ENCODE measurements around the gene HBB. TPM values are rescaled to one million over a fixed set of nuclear protein-coding genes. Genes with fewer than 3 reads are reported as not detected.

HBB gene
- total RNA-seq, 2 donors from 2014 or later, result not detected

DNA sequence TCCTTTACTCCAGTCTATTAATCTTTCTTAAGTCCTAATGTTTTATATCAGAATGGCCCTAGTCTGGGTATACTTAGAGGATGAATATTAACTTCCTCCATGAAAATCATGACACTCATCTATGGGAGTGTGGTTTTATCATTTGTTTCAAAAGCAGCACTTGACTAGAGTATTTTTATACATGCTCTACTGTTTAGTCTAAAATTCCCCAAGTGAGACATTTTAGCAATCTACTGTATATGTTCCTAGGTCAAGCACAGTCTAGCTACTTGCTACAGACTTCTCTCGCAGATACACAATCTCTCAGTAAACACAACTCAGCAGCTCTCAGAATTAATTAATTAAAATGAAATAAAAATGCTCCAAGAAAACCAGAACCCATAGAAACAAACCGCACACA lies 2.9 kb upstream of the HBB start:
- Histone ChIP-seq H3K27me3 (ENCODE audit: control insufficient read depth, insufficient read depth, low read length, poor library complexity, severe bottlenecking) (no peaks in the 10 kb centered on the region), H3K36me3 (ENCODE audit: control insufficient read depth, insufficient read depth, low read length) (no peaks in the 10 kb centered on the region), H3K4me1 (ENCODE audit: control insufficient read depth, insufficient read depth, low read length) (no peaks in the 10 kb centered on the region), H3K9ac (ENCODE audit: extremely low read depth, low read length, poor library complexity, severe bottlenecking) (no peak overlapping the region), H3K9me3 (ENCODE audit: control insufficient read depth, low read length) (no peaks in the 10 kb centered on the region), H3K27ac (ENCODE audit: low read depth, low read length) (no peak overlapping the region), H3K4me3 (ENCODE audit: low read length) (no peak overlapping the region)
- no peak for TF ChIP-seq CTCF (conservative IDR thresholded peaks at IDR 0.05)
- H3K4me3 Mint-ChIP-seq, result no peak overlapping the region
- DNase-seq, result no peak
- H3K27me3 Mint-ChIP-seq (ENCODE audit: insufficient read depth), result peaks cover 1% of the 10 kb centered on the region
- 100% methylated on average over 1 of the region's 2 CpGs; no CpG with 5 or more reads in 1 of the 2 experiments for WGBS, 2 experiments (ENCODE audit: insufficient coverage in 1 of 2, insufficient read length in 1 of 2)
- no peaks in the 10 kb centered on the region for H3K36me3 Mint-ChIP-seq (ENCODE audit: low read depth)
- H3K27ac Mint-ChIP-seq, result no peak overlapping the region
- peaks cover 5% of the 10 kb centered on the region for H3K4me1 Mint-ChIP-seq
- H3K9me3 Mint-ChIP-seq, result no peaks in the 10 kb centered on the region

DNA sequence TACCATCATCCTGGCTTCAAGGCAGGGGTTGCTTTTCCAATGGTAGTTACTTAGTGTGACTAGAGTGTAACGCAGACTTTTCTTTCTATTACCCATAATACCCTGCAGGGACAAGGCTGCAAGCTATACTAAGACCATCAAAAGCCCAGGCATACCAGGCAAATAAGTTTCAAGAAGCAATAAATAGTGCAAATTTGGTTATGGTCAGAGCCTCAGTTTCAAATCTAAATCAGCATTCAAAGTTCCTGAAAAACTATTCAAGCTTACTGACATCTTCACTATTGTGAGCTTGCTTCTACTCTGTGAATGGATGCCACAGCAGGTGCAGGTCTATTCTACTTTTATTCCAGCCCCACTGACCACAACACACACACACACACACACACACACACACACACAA lies 2.5 kb upstream of the HBB start:
- no peaks in the 10 kb centered on the region for H3K27me3 ChIP-seq (ENCODE audit: control insufficient read depth, insufficient read depth, low read length, poor library complexity, severe bottlenecking)

DNA sequence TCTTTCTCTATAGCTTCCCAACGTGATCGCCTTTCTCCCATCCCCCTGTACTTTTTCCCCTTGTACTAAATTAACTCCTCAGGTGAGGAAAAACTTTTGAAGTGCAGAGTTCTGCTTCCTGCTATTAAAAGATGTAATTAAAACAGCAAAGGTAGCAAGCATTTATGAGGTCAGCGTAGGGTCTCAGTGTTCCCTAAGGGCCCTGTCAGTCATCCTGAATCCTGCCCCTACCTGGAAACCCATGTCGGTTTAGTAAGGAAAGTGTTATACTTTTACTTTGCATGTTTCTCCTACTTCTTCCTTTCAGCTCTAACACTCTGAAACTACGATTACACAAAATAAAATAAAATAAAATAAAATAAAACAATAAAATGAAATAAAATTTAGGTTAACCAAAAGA lies 1.3 kb upstream of the HBB start:
- Histone ChIP-seq H3K9ac (ENCODE audit: extremely low read depth, low read length, poor library complexity, severe bottlenecking) (no peak overlapping the region), H3K27me3 (ENCODE audit: control insufficient read depth, insufficient read depth, low read length, poor library complexity, severe bottlenecking) (no peaks in the 10 kb centered on the region), H3K4me1 (ENCODE audit: control insufficient read depth, insufficient read depth, low read length) (no peaks in the 10 kb centered on the region), H3K4me3 (ENCODE audit: low read length) (no peak overlapping the region), H3K36me3 (ENCODE audit: control insufficient read depth, insufficient read depth, low read length) (no peaks in the 10 kb centered on the region), H3K27ac (ENCODE audit: low read depth, low read length) (no peak overlapping the region), H3K9me3 (ENCODE audit: control insufficient read depth, low read length) (no peaks in the 10 kb centered on the region)
- DNase-seq, result no peak
- H3K27me3 Mint-ChIP-seq (ENCODE audit: insufficient read depth), result no peaks in the 10 kb centered on the region
- H3K36me3 Mint-ChIP-seq (ENCODE audit: low read depth), result no peaks in the 10 kb centered on the region
- H3K9me3 Mint-ChIP-seq, result peaks cover 6% of the 10 kb centered on the region
- H3K4me1 Mint-ChIP-seq, result peaks cover 10% of the 10 kb centered on the region
- no peak for TF ChIP-seq CTCF (conservative IDR thresholded peaks at IDR 0.05)
- 81 to 100% methylated on average over 1 to 3 of the region's 5 CpGs for WGBS, 2 experiments (ENCODE audit: insufficient coverage in 1 of 2, insufficient read length in 1 of 2)
- H3K27ac Mint-ChIP-seq, result no peak overlapping the region
- H3K4me3 Mint-ChIP-seq, result no peak overlapping the region

More for the DNA sequence above, 2.5 kb upstream of the HBB start:
- no peak for TF ChIP-seq CTCF (conservative IDR thresholded peaks at IDR 0.05)
- no peak overlapping the region for H3K9ac ChIP-seq (ENCODE audit: extremely low read depth, low read length, poor library complexity, severe bottlenecking)
- no peak overlapping the region for H3K27ac ChIP-seq (ENCODE audit: low read depth, low read length)
- WGBS, 2 experiments (ENCODE audit: insufficient coverage in 1 of 2, insufficient read length in 1 of 2), result 100% methylated on average over 1 of the region's 1 CpG
- Mint-ChIP-seq H3K36me3 (ENCODE audit: low read depth) (no peaks in the 10 kb centered on the region), H3K9me3 (no peaks in the 10 kb centered on the region), H3K4me3 (no peak overlapping the region), H3K27ac (no peak overlapping the region), H3K4me1 (peaks cover 10% of the 10 kb centered on the region), H3K27me3 (ENCODE audit: insufficient read depth) (no peaks in the 10 kb centered on the region)
- no peak overlapping the region for H3K4me3 ChIP-seq (ENCODE audit: low read length)
- H3K36me3 ChIP-seq (ENCODE audit: control insufficient read depth, insufficient read depth, low read length), result no peaks in the 10 kb centered on the region
- no peaks in the 10 kb centered on the region for H3K9me3 ChIP-seq (ENCODE audit: control insufficient read depth, low read length)
- DNase-seq, result no peak
- H3K4me1 ChIP-seq (ENCODE audit: control insufficient read depth, insufficient read depth, low read length), result no peaks in the 10 kb centered on the region

Measured in endodermal cell (in vitro differentiated cells).